GM12873 (cell line): ENCODE data around the gene DNAH14.

Experiments
- CTCF ChIP-seq: IDR thresholded peaks from 2 replicates; pipeline ENCODE4 v1.5.1; 2012; ENCODE audit warnings: low read depth, mild to moderate bottlenecking, moderate library complexity, low read length, control low read depth; ENCODE audit not compliant: insufficient read depth; ENCODE audit errors: missing control alignments

The DNAH14 gene

GRCh38 chr1:225152061-225152460 is 222.6 kb downstream of the DNAH14 start:
- TF ChIP-seq CTCF, result no peak

GRCh38 chr1:225155555-225155954 is 226.1 kb downstream of the DNAH14 start:
- TF ChIP-seq CTCF, result no peak

GRCh38 chr1:225156254-225156653 is 226.8 kb downstream of the DNAH14 start:
- TF ChIP-seq CTCF, result no peak

GRCh38 chr1:225158291-225158690 is 228.8 kb downstream of the DNAH14 start:
- no peak for TF ChIP-seq CTCF

- no peak for TF ChIP-seq CTCF
Observed at GRCh38 chr1:225159793-225160192, 230.3 kb downstream of the DNAH14 start.

GRCh38 chr1:225179686-225180085 is 250.2 kb downstream of the DNAH14 start:
- no peak for TF ChIP-seq CTCF

- TF ChIP-seq CTCF, result no peak
Observed at GRCh38 chr1:225182716-225183115, 253.2 kb downstream of the DNAH14 start.

- TF ChIP-seq CTCF, result no peak
Observed at GRCh38 chr1:225191199-225191753, 261.8 kb downstream of the DNAH14 start.
